Choroid plexus epithelial cell (primary cell): ENCODE data around the gene BMAL1.

Experiments used
- DNase-seq: peaks from one replicate; pipeline ENCODE4 v3.0.0-alpha.2; 2010; ENCODE audit warnings: low read depth
- H3K4me3 ChIP-seq: 2 replicates; pipeline ENCODE4 v1.5.1; 2011; ENCODE audit warnings: low read depth, mild to moderate bottlenecking, control low read depth, low read length, moderate library complexity
- CTCF ChIP-seq: conservative IDR thresholded peaks from 2 replicates; pipeline ENCODE4 v1.5.1; 2011; ENCODE audit warnings: low read depth, mild to moderate bottlenecking, control low read depth, inconsistent platforms, low read length, moderate library complexity

The BMAL1 gene

GRCh38 chr11:13368041-13368446 lies 90.5 kb downstream of the BMAL1 start:
- no peak overlapping the region for H3K4me3 ChIP-seq
- DNase-seq, result peak; percentile 62
- no peak for TF ChIP-seq CTCF

DNA sequence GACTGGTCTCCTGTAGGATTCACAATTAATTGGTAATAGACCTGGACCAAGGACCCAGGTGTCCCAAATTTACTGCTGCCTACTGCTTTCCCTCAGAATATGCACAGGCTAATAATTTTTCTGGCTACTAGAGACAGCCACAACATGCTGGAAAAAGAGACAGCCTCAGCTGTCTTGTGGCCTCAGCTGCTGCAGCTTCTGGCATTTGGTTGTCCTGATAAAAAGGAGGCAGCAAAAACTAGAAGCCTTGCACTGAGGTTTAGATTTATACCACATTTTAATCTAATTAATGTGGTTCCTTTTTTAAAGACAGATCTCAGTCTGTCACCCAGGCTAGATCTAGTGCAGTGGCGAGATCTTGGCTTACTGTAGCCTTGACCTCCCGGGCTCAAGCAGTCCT lies 95.6 kb downstream of the BMAL1 start:
- DNase-seq, result no peak
- no peak for TF ChIP-seq CTCF
- no peak overlapping the region for H3K4me3 ChIP-seq

- DNase-seq, result peak; percentile 33
- TF ChIP-seq CTCF, result no peak
- H3K4me3 ChIP-seq, result no peak overlapping the region
These were observed 98.2 kb downstream of the BMAL1 start for GRCh38 chr11:13375798-13376197.

GRCh38 chr11:13376402-13376801 lies 98.8 kb downstream of the BMAL1 start:
- no peak for TF ChIP-seq CTCF
- DNase-seq, result no peak
- H3K4me3 ChIP-seq, result no peak overlapping the region

- DNase-seq, result no peak
These were observed 99.2 kb downstream of the BMAL1 start for GRCh38 chr11:13376838-13377237.

DNA sequence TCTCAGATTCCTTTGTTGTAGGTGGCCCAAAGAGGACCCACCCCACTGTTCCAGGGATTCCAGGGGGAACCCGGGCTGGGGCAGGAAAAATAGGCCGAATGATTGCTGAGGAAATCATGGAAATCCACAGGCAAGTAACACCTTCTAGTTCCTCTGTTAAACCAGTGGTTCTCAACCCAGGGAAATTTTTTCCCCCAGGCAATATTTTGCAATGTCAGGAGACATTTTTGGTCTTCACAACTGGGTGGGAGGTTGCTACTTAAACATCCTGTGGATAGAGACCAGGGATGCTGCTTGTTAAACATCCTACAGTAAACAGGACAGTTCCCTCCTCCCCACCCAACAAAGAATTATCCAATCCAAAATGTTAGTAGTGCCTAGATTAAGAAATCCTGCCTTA lies 100.7 kb downstream of the BMAL1 start:
- no peak for DNase-seq
- no peak for TF ChIP-seq CTCF

More at GRCh38 chr11:13376838-13377237, 99.2 kb downstream of the BMAL1 start:
- H3K4me3 ChIP-seq, result no peak overlapping the region
- no peak for TF ChIP-seq CTCF

DNA sequence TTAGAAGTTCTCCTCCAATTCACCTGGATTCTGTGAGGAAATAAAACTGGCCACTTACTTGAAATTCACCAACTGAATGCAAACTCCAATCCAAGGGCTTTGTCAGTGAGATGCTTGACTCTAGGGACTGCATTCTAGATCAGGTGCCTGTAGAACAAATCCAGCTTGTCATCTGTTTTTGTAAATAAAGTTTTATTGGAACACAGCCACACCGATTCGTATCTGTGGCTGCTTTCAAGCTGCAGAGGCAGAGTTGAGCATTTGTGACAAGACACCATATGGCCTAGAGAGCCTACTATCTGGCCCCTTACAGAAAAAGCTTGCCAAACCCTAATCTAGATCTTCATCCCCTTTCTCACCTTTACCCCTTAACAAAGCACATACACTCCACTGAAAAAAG lies 103.1 kb downstream of the BMAL1 start:
- no peak overlapping the region for H3K4me3 ChIP-seq
- DNase-seq, result no peak
- no peak for TF ChIP-seq CTCF

More for the DNA sequence above, 100.7 kb downstream of the BMAL1 start:
- H3K4me3 ChIP-seq, result no peak overlapping the region
